Measurements from ENCODE around the gene FMN1.

The FMN1 gene

GRCh38 chr15:33157371-33158037, 37.0 kb downstream of the FMN1 start:
- no peak for DNase-seq (ENCODE audit: low read depth in 2 of 3, low spot score in 2 of 3)

GRCh38 chr15:33155691-33156420, 38.7 kb downstream of the FMN1 start:
- no peak for DNase-seq (ENCODE audit: low read depth in 2 of 3, low spot score in 2 of 3)

DNA sequence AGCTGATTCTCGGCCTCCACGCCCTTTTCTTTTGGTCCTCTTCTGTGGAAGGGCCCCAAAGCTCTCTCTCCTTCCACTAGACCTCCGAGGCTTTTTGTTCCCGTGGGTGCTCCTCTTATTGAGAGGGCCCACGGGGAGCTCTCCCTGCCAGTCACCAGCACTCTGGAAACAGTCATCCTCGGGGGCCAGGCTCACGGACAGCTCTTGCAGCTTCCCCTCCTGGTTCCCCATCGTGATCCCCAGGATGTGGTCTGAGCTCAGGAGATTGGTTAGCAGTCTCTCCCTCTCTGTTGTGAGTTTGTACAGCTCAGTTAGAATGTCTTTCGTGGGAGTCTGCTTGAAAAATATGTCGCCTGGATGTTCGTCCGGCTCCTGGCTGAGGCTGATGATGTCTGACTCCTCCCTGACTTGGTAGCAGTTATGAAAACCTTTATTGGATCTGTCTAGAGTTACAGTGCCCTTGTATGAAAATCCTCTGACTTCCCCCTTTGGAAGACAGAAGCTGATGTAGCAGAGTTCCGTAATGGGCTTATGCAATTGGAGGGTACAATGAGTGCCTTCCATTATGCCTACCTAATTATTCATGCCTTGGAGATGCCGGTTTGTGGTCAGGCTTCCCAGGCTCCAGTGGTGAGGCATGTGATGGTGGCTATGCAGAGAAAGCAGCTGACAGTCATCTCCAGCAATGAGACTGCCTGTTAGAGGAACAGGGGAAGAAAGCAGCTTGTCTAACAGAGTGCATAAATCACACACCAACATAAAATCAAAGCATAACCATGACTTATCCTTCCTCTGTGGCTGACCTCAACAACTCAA, 40.0 kb downstream of the FMN1 start:
- DNase-seq (ENCODE audit: low read depth in 2 of 3, low spot score in 2 of 3) = no peak

- DNase-seq (ENCODE audit: low read depth in 2 of 3, low spot score in 2 of 3) = no peak
Observed at GRCh38 chr15:33153548-33153947, 41.0 kb downstream of the FMN1 start.

- DNase-seq (ENCODE audit: low read depth in 2 of 3, low spot score in 2 of 3) = no peak
Observed at GRCh38 chr15:33152502-33153109, 41.9 kb downstream of the FMN1 start.

- no peak for DNase-seq (ENCODE audit: low read depth in 2 of 3, low spot score in 2 of 3)
Observed at GRCh38 chr15:33150971-33151370, 43.5 kb downstream of the FMN1 start.

DNA sequence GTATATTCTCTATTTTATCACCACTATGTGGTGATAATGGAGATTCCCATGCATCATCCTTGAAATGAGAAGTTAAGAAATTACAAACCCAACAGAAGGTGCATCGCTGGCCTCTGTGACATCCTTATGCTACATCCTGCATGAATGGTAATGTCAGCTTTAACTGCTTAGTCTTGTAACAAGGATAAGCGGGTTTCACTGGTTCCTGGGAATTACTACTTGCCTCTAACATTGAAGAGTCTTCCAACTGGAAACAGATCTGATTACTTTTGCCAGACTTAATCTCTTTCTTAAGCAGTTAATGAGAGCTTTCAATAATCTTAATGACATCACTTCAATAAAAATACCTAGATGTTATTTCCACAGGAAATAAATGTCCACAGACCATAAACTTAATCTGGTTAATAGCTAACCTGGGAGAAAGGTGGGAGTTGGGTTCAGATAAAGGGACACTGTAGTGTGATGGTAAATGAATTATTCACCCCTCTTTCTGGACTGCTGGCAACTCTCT, 44.0 kb downstream of the FMN1 start:
- DNase-seq (ENCODE audit: low read depth in 2 of 3, low spot score in 2 of 3) = no peak

- DNase-seq (ENCODE audit: low read depth in 2 of 3, low spot score in 2 of 3) = no peak
Observed at GRCh38 chr15:33149919-33150318, 44.6 kb downstream of the FMN1 start.

DNA sequence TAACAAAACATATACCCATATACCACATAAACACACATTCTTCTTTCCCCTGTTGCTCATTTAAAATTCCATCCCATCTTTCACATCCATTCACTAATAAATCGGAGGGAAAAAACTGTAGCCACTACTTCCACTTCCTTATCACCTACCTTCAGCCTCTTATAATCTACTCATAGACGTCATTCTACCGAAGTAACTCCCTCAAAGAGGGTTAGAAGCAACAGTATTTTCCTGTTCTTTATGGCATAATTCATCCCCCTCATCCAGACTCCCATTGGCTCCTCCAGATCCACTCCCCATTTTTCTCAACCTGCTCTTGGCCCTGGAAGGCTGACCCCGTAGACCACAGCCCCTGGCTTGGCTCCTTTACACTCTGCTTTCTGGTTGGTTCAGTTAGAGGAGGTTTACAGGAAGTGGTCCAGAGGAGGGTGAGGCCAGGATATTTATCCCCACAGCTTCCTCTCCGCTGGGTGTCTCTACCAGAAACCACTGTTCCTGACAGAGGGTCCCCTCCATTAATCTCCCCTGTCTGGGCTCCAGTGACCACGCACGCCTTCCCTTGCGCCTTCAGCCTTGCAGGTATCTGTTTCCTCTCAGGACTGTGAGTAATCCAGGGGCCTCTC, 46.3 kb downstream of the FMN1 start:
- no peak for DNase-seq (ENCODE audit: low read depth in 2 of 3, low spot score in 2 of 3)

GRCh38 chr15:33146051-33146450, 48.5 kb downstream of the FMN1 start:
- DNase-seq (ENCODE audit: low read depth in 2 of 3, low spot score in 2 of 3) = no peak

DNA sequence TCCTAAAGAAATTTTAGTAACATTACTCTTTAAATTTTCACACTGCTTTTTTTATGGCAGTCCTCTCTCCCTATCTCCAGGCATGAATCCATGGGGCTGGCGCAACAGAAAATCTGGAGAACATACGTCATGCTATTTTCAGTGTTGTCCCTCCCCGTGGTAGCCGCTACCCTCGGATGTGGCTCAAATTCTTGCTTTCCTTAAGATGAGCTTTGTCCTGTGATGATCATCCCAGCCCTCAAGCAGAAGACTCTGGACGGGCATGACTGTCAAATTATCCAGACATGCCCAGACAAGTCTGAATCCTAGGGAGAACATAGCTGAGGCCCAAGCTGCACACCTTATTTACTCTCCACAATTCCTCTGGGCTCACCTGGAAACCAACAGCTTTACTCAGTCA, 49.1 kb downstream of the FMN1 start:
- no peak for DNase-seq (ENCODE audit: low read depth in 2 of 3, low spot score in 2 of 3)

DNA sequence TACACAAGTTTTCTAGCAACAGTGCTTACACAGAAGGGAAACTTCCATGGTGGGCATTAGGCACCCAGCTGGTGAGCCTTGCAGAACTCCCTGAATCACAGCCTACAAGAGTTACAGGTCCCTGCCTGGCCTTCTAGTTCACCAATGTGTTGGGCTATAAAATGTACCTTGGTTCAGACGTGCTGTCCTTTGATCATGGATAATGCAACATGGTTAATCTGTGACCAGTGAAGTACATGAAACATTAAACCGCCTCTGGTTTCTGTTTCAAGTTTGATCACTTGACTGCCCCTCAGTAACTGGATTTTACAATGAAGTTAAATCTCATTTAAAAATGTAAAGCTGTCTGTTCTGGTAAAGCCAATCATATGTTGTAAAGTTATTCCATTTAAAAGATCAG, 51.8 kb downstream of the FMN1 start:
- DNase-seq (ENCODE audit: low read depth in 2 of 3, low spot score in 2 of 3) = no peak

- DNase-seq (ENCODE audit: low read depth in 2 of 3, low spot score in 2 of 3) = no peak
Observed at GRCh38 chr15:33138000-33138399, 56.5 kb downstream of the FMN1 start.

- DNase-seq (ENCODE audit: low read depth in 2 of 3, low spot score in 2 of 3) = no peak
Observed at GRCh38 chr15:33137101-33137500, 57.4 kb downstream of the FMN1 start.

DNA sequence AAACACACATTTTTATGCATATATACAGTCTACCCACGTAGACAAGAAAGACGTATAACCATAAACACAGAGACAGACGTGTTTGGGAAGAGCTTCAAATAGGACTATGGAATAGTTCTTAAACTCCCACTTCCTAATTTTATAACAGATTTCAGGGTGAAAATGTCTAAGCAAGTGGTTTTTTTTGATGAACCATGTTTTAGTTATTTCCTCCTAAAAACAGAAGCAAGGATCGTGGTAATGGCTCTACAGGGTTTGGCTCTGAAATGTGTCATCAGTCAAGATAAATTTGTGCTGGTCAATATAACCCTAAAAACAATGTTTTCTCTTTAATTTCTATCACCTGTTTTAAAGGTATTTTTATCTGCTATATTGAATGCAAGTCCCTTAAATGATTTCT, 58.2 kb downstream of the FMN1 start:
- DNase-seq (ENCODE audit: low read depth in 2 of 3, low spot score in 2 of 3) = no peak

GRCh38 chr15:33135355-33135781, 59.1 kb downstream of the FMN1 start:
- no peak for DNase-seq (ENCODE audit: low read depth in 2 of 3, low spot score in 2 of 3)

GRCh38 chr15:33132722-33133345, 61.7 kb downstream of the FMN1 start:
- no peak for DNase-seq (ENCODE audit: low read depth in 2 of 3, low spot score in 2 of 3)

DNA sequence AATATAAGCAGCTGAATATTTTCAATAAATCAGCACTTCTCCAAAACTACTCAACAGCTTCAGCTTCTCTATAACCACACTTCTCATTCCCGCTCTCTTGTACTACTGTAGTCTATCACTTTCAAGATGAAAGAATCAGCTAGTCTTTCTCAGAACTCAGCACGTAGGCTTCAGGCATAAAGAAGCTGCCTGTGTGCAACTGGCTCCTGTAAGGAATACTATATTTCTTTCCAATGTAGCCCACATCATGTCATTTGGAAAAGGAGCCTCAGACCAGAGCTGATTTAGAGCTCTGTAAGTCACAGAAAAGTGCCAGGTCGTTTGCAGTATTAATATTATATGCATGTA, 62.3 kb downstream of the FMN1 start:
- DNase-seq (ENCODE audit: low read depth in 2 of 3, low spot score in 2 of 3) = no peak

DNA sequence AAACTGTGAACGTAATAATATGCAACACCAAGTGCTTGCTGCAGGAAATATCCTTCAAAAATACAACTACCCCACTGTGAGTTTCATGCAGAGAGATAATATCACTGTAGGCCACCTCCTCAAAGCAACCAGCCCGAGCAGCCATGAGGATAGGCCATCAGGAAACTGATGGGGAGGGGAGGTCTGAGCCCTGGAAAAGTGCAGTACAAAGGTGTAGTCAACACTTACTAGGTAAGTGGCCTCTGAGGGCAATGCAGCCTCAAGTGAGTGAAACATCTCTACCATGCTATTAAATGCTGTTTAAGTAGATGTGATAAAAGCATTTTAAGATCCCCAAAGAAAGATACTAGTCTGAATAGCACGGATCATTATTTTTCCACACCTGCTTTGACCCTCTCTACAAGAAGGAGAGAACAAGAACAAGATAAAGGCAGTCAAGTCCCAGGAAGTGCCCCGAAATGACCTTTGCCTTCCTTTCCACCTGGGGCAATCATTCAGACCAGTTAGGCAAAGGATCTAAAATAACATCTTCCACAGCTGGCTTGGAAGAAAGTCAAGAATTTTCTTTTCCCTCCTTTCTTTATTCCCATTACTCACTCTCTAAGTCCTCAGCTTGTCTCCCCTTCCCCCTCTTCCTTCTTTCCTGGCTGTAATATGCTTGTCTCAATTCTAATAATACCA, 62.8 kb downstream of the FMN1 start:
- DNase-seq (ENCODE audit: low read depth in 2 of 3, low spot score in 2 of 3) = no peak

Data from activated CD8-positive, alpha-beta memory T cell treated with anti-CD3 and anti-CD28 coated beads for 48 hours (primary cell).